Measurements from ENCODE around the gene RAD51B.

Gene RAD51B

GRCh38 chr14:68703093-68703492 is 883.5 kb downstream of the RAD51B start:
- DNase-seq = no peak

DNA sequence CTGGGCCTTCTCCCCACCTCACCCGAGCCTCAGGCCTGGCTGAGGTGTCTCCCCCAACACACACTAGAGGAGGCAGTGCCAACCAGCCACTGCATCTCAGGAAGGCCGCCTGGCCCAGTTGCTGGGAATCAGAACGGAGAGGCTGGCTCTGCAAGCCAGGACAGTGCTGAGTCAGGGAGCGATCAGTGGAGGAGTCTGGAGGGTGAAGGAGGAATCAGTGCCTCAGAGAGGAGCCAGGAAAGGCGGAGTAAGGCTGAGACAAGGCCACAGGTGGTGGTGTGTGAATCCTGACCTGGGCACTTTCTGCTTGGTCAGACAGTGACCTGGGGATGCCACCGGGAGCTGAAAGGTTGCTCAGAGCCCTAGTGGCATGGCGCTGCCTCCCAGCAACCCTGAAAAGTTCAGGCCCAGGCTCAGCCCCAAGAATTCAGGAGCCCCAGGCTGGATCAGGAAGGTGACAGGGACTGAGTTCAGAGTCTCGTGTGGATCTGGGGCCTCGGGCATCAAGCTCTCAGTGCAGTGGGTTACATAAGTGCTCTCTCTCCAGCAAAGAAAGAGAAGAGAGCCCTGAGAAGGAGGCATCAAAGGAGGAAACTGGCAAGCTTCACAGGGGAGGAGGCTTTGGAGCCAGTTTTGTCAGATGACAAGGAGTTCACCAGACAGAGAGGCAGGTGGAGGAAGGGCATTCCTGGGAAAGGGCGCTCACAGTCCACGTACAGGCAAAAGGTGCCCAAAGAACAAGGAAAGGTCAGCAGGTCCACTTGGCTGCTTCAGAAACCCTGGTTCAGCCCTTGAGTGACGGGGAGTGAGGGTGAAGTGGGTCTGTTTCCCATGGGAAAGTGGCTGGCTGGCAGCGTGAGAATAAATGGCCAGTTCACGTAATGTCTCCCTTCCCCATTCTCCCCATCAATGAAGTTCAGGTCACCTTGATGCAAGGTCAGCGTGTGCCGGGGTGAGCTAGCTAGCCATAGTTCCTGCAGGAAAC is 885.4 kb downstream of the RAD51B start:
- no peak for DNase-seq

- no peak for DNase-seq
Measured at GRCh38 chr14:68705741-68706283, 886.2 kb downstream of the RAD51B start.

- no peak for DNase-seq
Measured at GRCh38 chr14:68707482-68707881, 887.9 kb downstream of the RAD51B start.

DNA sequence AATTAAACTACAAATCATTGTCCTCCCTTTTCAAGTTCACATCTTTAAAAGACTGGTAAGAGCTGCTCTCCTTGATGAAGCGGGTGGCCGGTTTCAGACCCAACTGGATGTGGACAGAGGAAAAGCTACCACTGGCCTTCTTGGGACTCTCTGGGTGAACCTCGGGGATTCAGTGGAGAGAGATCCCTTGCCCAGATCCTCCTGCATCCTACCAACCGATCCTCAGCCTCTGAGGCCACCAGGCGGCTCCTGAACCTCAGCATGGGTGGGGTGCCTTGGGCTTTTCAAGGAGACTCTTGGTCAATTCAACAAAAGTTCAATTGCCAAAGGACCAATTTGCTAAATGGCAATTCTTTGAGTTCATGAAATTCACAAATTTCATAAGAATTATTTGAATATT is 888.8 kb downstream of the RAD51B start:
- no peak for DNase-seq

DNA sequence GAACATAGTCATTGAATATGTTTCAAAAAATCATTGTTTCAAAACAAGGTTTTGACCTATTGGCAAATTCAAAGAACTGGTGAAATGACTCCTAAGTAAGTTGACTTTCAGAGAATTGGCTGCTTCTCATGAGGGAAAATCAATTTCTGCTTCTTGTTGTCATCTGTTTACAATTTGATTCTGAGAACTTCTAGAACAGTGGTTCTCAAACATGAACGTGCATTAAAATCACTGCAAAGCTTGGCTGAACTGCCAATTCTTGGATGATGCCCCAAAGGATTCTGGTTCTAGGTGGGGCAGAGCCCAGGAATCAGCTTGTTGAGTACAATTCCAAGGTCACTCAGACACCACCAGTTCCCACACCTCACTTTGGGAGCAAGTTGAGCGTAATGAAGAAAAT is 889.4 kb downstream of the RAD51B start:
- no peak for DNase-seq

DNA sequence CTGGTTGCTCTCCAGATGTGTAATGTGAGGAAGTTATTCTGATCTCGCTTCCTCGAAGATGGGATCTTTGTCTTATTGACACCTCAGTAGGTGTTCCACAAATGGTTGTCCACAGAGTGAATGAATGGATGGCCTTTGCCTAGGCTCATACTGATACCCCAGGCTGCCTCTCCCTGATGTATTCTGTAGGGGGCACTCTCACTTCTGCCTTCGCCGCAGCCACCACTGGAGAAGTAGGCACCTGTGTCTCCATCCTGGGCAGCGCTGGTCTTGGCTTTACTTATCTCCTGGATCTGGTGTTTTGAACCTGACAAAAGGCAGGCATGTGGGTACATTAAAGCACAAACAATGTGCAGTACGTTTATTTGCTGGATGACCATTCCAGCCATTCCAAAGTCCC is 891.2 kb downstream of the RAD51B start:
- no peak for DNase-seq

- peak; percentile 35 for DNase-seq
Measured at GRCh38 chr14:68711561-68712309, 892.2 kb downstream of the RAD51B start.

DNA sequence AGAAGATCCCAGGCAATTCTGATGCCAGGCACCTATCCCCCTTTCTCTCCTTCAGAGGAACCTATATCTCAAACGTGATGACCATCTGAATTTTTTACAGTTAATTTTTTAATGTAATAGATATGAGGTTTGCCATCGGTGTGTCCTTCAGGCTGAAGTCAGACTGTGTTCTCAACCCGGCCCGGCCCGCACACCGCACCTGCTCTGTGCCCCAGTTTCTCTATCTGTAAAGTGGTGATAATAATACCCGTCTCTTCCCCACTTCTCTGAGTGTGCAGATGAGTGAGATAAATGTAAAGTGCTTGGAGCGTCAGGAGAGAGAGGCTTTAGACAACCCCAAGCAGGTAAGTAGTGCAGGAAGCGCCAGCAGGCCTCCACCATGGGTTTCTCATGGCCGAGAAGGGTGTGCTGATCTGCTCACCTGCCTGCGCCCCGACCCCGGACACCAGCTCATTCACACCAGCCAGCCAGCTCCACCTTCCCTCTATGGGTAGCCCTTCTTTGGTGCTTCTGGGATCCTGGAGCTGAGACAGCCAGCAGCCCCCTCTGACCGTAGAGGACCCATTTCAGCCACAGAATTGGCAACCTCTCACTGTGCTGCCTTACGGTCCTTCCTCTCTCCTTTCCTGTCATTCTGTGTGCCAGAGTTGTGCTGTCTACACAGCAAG is 893.3 kb downstream of the RAD51B start:
- no peak for DNase-seq

GRCh38 chr14:68713782-68714181 is 894.2 kb downstream of the RAD51B start:
- no peak for DNase-seq

DNA sequence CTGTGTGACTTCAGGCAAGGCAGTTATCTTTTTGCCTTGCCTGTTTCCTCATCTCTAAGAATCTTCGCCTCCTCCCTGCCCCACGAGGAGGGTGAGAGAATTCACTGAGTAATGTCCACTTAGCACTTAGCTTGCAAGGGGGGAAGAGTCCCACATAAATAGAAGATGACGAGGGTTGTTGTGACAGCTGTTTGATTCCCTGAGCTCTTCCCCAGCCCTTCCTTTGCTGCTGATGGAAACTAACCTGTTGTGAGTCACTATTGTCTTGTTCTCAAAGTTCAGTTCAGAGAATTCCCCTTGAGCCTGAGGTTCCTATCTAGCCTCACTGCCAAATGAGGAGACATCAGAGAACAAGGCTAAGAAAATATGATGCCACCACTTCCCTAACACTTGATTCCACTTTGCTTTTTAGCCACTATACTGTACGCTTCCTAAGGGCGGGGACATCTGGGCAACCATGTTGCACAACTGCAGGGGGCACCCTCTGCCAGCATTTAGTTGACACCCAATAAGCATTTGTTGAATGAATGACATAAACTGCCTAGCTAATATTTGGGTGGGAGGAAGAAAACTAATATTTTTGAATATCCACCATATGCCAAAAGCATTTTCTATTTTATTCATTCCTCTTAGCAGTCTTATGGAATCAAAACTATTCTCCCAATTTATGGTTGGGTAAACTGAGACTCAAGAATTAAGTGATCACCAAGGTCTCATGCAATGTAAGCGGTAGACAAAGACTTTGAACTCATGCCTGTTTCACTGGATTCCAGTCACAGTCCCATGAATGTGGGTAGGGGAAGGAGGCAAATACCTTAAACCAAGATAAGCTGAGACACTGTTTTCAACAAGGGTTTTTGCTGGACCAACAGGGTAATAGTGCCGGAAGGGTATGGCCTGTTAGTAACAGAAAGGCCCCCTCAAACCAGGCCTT is 895.7 kb downstream of the RAD51B start:
- DNase-seq = no peak

- DNase-seq = no peak
Measured at GRCh38 chr14:68716698-68717097, 897.1 kb downstream of the RAD51B start.

DNA sequence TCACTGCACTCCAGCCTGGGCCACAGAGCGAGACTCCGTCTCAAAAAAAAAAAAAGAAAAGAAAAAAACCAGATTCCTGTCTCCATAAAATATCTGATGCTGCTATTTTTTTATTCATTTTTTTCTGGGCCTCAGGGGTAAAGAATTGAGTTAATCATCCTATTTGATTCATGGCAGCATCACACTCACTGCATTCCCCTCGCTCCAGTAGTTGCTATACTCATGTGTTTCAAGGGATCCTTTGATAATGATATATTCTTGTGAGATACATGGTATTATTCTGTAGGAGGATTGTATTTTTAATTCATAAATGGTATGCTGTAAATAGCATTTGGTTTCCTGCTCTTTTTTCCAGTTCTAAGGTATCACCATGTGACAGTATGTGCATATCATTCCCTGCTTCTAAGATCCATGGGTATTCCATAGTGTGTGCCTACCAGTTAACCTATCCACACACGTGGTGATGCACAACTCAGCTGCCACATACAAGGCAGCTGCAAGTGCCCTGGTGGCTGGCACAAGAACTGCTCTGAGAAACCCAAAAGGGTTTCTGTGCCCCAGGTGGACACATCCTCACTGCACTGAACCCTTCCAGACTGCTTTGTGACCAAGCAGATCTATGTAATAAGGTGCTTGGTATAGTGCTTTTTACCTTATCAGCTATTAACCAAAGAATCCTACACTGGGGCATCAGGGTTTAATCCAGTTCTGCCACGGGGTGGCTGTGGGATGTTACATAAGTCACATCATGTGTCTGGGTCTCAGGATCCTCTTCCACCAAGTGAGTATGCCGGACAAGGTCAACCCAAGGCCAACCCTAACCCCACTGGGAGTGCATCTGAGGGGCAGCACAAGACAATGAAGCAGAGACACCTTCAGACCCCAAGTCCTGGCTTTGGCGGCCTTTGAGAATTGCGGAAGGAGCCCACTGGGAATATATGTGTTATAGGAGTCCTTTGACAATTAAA is 898.7 kb downstream of the RAD51B start:
- DNase-seq = peak; percentile 14

DNA sequence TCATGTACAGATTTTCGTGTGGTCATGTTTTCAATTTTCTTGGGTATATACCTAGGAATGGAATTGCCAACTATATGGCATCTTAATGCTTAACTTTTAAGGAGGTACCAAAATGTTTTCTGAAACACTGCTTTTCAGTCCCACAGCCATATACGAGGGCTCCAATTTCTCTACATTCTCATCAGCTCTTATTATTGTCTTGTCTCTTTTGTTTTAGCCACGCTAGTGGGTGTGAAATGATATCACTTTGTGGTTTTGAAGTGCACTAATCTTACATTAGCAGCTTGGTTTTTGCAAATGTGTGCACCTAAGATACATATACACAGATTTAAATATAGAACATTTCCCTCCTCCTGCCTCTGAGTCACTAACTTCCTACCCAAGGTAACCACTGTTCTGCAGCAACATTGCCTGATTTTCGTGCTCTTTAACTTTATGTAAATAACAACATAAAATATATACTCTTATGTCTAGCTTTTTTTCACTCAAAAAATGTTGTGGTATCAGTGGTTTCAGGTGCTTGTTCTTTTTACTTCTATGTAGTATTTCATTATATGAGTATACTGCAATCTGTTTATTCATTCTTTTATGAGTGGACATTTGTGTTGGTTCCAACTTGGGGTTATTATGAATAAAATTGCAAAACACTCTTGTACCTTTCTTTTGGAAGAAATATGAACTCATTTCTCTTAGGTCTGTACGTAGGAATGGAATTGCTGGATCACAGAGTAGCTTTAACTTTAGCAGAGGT is 900.2 kb downstream of the RAD51B start:
- DNase-seq = peak; percentile 54

- no peak for DNase-seq
Measured at GRCh38 chr14:68722186-68722585, 902.6 kb downstream of the RAD51B start.

DNA sequence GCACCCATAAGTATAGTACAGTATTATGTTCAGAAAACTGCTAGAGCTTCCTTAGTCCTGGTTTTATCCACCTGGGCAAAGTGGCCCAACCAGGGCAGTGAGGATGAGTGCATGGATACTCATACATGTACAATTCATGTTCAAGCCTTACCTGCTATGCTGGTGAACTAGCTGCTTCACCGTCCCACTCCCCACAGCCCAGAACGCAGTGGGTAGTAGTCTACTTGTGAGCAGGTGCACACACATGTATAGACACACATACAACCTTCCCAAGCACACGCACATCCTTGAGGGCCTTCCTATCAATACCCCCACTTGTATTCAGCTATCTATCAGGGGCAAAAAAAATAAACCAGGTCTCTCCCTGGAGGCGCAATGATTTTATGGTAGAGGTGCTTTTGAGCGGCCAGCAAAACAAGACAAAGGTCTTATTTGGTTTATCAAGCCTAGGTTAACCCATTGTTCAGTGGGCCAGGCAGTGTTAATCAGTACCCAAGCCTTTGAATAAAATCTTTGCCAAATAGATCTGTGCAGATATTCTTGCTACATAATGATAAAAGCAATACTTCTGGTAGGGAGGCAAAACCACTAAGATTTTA is 903.5 kb downstream of the RAD51B start:
- no peak for DNase-seq

- no peak for DNase-seq
Measured at GRCh38 chr14:68723808-68724268, 904.3 kb downstream of the RAD51B start.

GRCh38 chr14:68724914-68725313 is 905.3 kb downstream of the RAD51B start:
- DNase-seq = no peak

- no peak for DNase-seq
Measured at GRCh38 chr14:68726093-68726695, 906.6 kb downstream of the RAD51B start.
